WTC11 (cell line): Measurements from ENCODE around the gene SH3GL3. TPM values are rescaled to one million over a fixed set of nuclear protein-coding genes. Genes with fewer than 3 reads are reported as not detected.

Experiments used
- ATAC-seq: fragments of 200-7000 bp; cut with Tn5 transposase; 2 replicates; pipeline ENCODE4 v1.10.0; 2021; ENCODE audit warnings: mild to moderate bottlenecking, moderate library complexity
- CTCF ChIA-PET: fragments of 300-600 bp; sonication (Branson Sonifier 250); formaldehyde crosslinking; loops from one replicate; lab custom pipeline; 2021; ENCODE audit warnings: antibody characterized with exemption; lab: Charles Lee
- POLR2A ChIA-PET: fragments of 350-600 bp; sonication (Branson Sonifier 250); formaldehyde crosslinking; loops from one replicate; lab custom pipeline; 2021; ENCODE audit warnings: antibody characterized with exemption; lab: Charles Lee
- DNase-seq: peaks from one replicate; pipeline ENCODE4 v3.0.0; 2021; ENCODE audit warnings: low spot score
- H3K27ac Mint-ChIP-seq: 2 replicates; pipeline ENCODE4 v1.8.0; 2021; ENCODE audit warnings: mixed read lengths
- H3K27me3 Mint-ChIP-seq: 2 replicates; pipeline ENCODE4 v1.8.0; 2021; ENCODE audit warnings: low read depth, mild to moderate bottlenecking, moderate library complexity, mixed read lengths
- H3K36me3 Mint-ChIP-seq: 2 replicates; pipeline ENCODE4 v1.8.0; 2021; ENCODE audit warnings: mixed read lengths
- H3K4me1 Mint-ChIP-seq: 2 replicates; pipeline ENCODE4 v1.8.0; 2022; ENCODE audit warnings: mixed read lengths
- H3K4me3 Mint-ChIP-seq: 2 replicates; pipeline ENCODE4 v1.8.0; 2021; ENCODE audit warnings: mild to moderate bottlenecking, moderate library complexity, mixed read lengths
- H3K9me3 Mint-ChIP-seq: 2 replicates; pipeline ENCODE4 v1.8.0; 2021; ENCODE audit warnings: mixed read lengths
- EMX1 ChIP-seq: fragments of 250-450 bp; sonication (Bioruptor Pico); IDR thresholded peaks from 2 replicates; pipeline ENCODE4 v1.8.0; 2021; ENCODE audit warnings: mild to moderate bottlenecking
- ESRRA ChIP-seq: sonication (generic); formaldehyde crosslinking; IDR thresholded peaks from 2 replicates; pipeline ENCODE4 v1.8.1; 2022; ENCODE audit warnings: mild to moderate bottlenecking, missing genetic modification reagents, borderline replicate concordance
- FOXJ3 ChIP-seq: sonication (generic); formaldehyde crosslinking; IDR thresholded peaks from 2 replicates; pipeline ENCODE4 v1.9.0; 2021; ENCODE audit warnings: missing genetic modification reagents, mild to moderate bottlenecking, borderline replicate concordance
- FOXP1 ChIP-seq: sonication (generic); formaldehyde crosslinking; IDR thresholded peaks from 2 replicates; pipeline ENCODE4 v1.8.0; 2022; ENCODE audit warnings: missing genetic modification reagents, mild to moderate bottlenecking, moderate library complexity, borderline replicate concordance
- NR1H2 ChIP-seq: sonication (generic); formaldehyde crosslinking; IDR thresholded peaks from 2 replicates; pipeline ENCODE4 v1.9.0; 2021; ENCODE audit warnings: mild to moderate bottlenecking, moderate library complexity, missing genetic modification reagents
- RORB ChIP-seq: fragments of 250-450 bp; sonication (Bioruptor Pico); IDR thresholded peaks from 2 replicates; pipeline ENCODE4 v1.9.0; 2021; ENCODE audit warnings: mild to moderate bottlenecking
- SMAD4 ChIP-seq: sonication (generic); formaldehyde crosslinking; IDR thresholded peaks from 2 replicates; pipeline ENCODE4 v1.8.0; 2022; ENCODE audit warnings: mild to moderate bottlenecking, missing genetic modification reagents
- SOX15 ChIP-seq: fragments of 250-450 bp; sonication (Bioruptor Pico); IDR thresholded peaks from 2 replicates; pipeline ENCODE4 v1.9.0; 2021; ENCODE audit warnings: mild to moderate bottlenecking
- total RNA-seq: library from RNA; stranded (reverse); gene quantifications from 3 replicates; pipeline ENCODE4 v1.2.3, GENCODE V29; 2021
- TF ChIP-seq, protein P1 (sequence below): sonication (generic); formaldehyde crosslinking; IDR thresholded peaks from 2 replicates; pipeline ENCODE4 v1.8.1; 2022; ENCODE audit warnings: mild to moderate bottlenecking, moderate library complexity, missing genetic modification reagents
- TF ChIP-seq, protein P2 (sequence below): sonication (generic); formaldehyde crosslinking; IDR thresholded peaks from 2 replicates; pipeline ENCODE4 v1.8.0; 2022; ENCODE audit warnings: mild to moderate bottlenecking, missing genetic modification reagents
- TF ChIP-seq, protein P3 (sequence below): sonication (generic); formaldehyde crosslinking; IDR thresholded peaks from 2 replicates; pipeline ENCODE4 v1.8.1; 2022; ENCODE audit warnings: mild to moderate bottlenecking, missing genetic modification reagents, moderate library complexity, borderline replicate concordance
- TF ChIP-seq, protein P4 (sequence below): sonication (generic); formaldehyde crosslinking; IDR thresholded peaks from 2 replicates; pipeline ENCODE4 v1.8.0; 2022; ENCODE audit warnings: mild to moderate bottlenecking, missing genetic modification reagents
- TF ChIP-seq, protein P5 (sequence below): sonication (generic); formaldehyde crosslinking; IDR thresholded peaks from 2 replicates; pipeline ENCODE4 v1.8.0; 2022; ENCODE audit warnings: mild to moderate bottlenecking, missing genetic modification reagents
- TF ChIP-seq, protein P6 (sequence below): sonication (generic); formaldehyde crosslinking; IDR thresholded peaks from 2 replicates; pipeline ENCODE4 v1.8.1; 2022; ENCODE audit warnings: low read depth, missing genetic modification reagents, borderline replicate concordance
- TF ChIP-seq, protein P7 (sequence below): sonication (generic); formaldehyde crosslinking; IDR thresholded peaks from 2 replicates; pipeline ENCODE4 v1.8.1; 2023; ENCODE audit warnings: mild to moderate bottlenecking, moderate library complexity, missing genetic modification reagents
- TF ChIP-seq, protein P8 (sequence below): sonication (generic); formaldehyde crosslinking; IDR thresholded peaks from 2 replicates; pipeline ENCODE4 v1.8.1; 2022; ENCODE audit warnings: missing genetic modification reagents, borderline replicate concordance

Gene SH3GL3
- total RNA-seq, 1 experiment from 2014 or later = 9.2 TPM

DNA sequence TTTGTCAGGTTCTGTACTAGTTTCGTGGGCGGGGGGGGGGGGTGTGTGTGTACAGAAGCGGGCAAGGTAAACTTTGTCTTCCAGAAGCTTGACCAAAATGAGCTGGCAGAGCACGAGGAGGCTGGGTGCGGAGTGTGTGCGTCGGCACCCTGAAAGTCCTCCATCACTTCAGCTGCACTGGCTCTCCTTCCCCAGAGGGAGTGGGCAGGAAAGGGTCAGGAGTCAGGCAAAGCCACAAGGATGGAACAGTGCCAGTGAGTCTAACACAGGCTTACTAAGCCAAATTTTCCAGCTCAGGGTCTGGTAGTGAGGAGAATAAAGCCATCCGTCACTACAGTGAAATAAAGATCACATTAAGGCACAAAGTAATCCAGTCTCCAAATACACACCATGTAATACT lies 11.9 kb upstream of the SH3GL3 start:
- no peak for DNase-seq
- H3K27me3 Mint-ChIP-seq = no peaks in the 10 kb centered on the region
- no peak overlapping the region for H3K4me3 Mint-ChIP-seq
- TF ChIP-seq, protein P1, sequence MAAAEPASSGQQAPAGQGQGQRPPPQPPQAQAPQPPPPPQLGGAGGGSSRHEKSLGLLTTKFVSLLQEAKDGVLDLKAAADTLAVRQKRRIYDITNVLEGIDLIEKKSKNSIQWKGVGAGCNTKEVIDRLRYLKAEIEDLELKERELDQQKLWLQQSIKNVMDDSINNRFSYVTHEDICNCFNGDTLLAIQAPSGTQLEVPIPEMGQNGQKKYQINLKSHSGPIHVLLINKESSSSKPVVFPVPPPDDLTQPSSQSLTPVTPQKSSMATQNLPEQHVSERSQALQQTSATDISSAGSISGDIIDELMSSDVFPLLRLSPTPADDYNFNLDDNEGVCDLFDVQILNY (CRISPR knock-in tag) = no peak
- TF ChIP-seq FOXJ3 (CRISPR knock-in tag) (no peak), RORB (CRISPR knock-in tag) (no peak), EMX1 (CRISPR knock-in tag) (no peak), SOX15 (CRISPR knock-in tag) (no peak), SMAD4 (CRISPR knock-in tag) (no peak), NR1H2 (CRISPR knock-in tag) (no peak), FOXP1 (no peak), ESRRA (CRISPR knock-in tag) (no peak)
- TF ChIP-seq, protein P2, sequence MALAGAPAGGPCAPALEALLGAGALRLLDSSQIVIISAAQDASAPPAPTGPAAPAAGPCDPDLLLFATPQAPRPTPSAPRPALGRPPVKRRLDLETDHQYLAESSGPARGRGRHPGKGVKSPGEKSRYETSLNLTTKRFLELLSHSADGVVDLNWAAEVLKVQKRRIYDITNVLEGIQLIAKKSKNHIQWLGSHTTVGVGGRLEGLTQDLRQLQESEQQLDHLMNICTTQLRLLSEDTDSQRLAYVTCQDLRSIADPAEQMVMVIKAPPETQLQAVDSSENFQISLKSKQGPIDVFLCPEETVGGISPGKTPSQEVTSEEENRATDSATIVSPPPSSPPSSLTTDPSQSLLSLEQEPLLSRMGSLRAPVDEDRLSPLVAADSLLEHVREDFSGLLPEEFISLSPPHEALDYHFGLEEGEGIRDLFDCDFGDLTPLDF (CRISPR knock-in tag) = no peak
- TF ChIP-seq, protein P3, sequence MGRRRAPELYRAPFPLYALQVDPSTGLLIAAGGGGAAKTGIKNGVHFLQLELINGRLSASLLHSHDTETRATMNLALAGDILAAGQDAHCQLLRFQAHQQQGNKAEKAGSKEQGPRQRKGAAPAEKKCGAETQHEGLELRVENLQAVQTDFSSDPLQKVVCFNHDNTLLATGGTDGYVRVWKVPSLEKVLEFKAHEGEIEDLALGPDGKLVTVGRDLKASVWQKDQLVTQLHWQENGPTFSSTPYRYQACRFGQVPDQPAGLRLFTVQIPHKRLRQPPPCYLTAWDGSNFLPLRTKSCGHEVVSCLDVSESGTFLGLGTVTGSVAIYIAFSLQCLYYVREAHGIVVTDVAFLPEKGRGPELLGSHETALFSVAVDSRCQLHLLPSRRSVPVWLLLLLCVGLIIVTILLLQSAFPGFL (CRISPR knock-in tag) = no peak
- TF ChIP-seq, protein P4, sequence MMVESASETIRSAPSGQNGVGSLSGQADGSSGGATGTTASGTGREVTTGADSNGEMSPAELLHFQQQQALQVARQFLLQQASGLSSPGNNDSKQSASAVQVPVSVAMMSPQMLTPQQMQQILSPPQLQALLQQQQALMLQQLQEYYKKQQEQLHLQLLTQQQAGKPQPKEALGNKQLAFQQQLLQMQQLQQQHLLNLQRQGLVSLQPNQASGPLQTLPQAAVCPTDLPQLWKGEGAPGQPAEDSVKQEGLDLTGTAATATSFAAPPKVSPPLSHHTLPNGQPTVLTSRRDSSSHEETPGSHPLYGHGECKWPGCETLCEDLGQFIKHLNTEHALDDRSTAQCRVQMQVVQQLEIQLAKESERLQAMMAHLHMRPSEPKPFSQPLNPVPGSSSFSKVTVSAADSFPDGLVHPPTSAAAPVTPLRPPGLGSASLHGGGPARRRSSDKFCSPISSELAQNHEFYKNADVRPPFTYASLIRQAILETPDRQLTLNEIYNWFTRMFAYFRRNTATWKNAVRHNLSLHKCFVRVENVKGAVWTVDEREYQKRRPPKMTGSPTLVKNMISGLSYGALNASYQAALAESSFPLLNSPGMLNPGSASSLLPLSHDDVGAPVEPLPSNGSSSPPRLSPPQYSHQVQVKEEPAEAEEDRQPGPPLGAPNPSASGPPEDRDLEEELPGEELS (CRISPR knock-in tag) = no peak
- TF ChIP-seq, protein P5, sequence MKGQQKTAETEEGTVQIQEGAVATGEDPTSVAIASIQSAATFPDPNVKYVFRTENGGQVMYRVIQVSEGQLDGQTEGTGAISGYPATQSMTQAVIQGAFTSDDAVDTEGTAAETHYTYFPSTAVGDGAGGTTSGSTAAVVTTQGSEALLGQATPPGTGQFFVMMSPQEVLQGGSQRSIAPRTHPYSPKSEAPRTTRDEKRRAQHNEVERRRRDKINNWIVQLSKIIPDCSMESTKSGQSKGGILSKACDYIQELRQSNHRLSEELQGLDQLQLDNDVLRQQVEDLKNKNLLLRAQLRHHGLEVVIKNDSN (CRISPR knock-in tag) = no peak
- TF ChIP-seq, protein P6, sequence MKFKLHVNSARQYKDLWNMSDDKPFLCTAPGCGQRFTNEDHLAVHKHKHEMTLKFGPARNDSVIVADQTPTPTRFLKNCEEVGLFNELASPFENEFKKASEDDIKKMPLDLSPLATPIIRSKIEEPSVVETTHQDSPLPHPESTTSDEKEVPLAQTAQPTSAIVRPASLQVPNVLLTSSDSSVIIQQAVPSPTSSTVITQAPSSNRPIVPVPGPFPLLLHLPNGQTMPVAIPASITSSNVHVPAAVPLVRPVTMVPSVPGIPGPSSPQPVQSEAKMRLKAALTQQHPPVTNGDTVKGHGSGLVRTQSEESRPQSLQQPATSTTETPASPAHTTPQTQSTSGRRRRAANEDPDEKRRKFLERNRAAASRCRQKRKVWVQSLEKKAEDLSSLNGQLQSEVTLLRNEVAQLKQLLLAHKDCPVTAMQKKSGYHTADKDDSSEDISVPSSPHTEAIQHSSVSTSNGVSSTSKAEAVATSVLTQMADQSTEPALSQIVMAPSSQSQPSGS (CRISPR knock-in tag) = no peak
- TF ChIP-seq, protein P7, sequence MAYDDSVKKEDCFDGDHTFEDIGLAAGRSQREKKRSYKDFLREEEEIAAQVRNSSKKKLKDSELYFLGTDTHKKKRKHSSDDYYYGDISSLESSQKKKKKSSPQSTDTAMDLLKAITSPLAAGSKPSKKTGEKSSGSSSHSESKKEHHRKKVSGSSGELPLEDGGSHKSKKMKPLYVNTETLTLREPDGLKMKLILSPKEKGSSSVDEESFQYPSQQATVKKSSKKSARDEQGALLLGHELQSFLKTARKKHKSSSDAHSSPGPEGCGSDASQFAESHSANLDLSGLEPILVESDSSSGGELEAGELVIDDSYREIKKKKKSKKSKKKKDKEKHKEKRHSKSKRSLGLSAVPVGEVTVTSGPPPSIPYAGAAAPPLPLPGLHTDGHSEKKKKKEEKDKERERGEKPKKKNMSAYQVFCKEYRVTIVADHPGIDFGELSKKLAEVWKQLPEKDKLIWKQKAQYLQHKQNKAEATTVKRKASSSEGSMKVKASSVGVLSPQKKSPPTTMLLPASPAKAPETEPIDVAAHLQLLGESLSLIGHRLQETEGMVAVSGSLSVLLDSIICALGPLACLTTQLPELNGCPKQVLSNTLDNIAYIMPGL (CRISPR knock-in tag) = no peak
- TF ChIP-seq, protein P8, sequence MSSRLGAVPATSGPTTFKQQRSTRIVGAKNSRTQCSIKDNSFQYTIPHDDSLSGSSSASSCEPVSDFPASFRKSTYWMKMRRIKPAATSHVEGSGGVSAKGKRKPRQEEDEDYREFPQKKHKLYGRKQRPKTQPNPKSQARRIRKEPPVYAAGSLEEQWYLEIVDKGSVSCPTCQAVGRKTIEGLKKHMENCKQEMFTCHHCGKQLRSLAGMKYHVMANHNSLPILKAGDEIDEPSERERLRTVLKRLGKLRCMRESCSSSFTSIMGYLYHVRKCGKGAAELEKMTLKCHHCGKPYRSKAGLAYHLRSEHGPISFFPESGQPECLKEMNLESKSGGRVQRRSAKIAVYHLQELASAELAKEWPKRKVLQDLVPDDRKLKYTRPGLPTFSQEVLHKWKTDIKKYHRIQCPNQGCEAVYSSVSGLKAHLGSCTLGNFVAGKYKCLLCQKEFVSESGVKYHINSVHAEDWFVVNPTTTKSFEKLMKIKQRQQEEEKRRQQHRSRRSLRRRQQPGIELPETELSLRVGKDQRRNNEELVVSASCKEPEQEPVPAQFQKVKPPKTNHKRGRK (CRISPR knock-in tag) = no peak
- ChIA-PET POLR2A (interaction anchor here (0.6 kb wide), 2 partner anchors 174 to 177 kb away, joined by 3 to 4 read pairs; no protein-coding TSS in a partner anchor), CTCF (interaction anchor here (0.5 to 10.2 kb wide), 6 partner anchors 25 to 187 kb away, joined by 3 to 219 read pairs (median 6); no protein-coding TSS in a partner anchor)
- no peaks in the 10 kb centered on the region for H3K36me3 Mint-ChIP-seq
- H3K27ac Mint-ChIP-seq = no peak overlapping the region
- no peaks in the 10 kb centered on the region for H3K9me3 Mint-ChIP-seq
- H3K4me1 Mint-ChIP-seq = peaks cover 9% of the 10 kb centered on the region
- no peak for ATAC-seq
